SK-N-SH (cell line): ENCODE results near the gene TNFRSF21. TPM values are rescaled to one million over a fixed set of nuclear protein-coding genes. Genes with fewer than 3 reads are reported as not detected.

ENCODE experiments used
- CTCF ChIA-PET: fragments of 300-600, 350-600 bp; formaldehyde crosslinking; extraction: SDS; loops from one replicate; lab custom pipeline; 2021; lab: Yijun Ruan, JAX
- POLR2A ChIA-PET: fragments of 350-600 bp; sonication (Branson Sonifier 250); formaldehyde crosslinking; extraction: SDS; loops from one replicate; lab custom pipeline; 2020; ENCODE audit warnings: antibody characterized with exemption, inconsistent platforms; lab: Yijun Ruan, JAX
- DNase-seq: peaks from one replicate; pipeline ENCODE4 v3.0.0; 2012
- H2AFZ ChIP-seq: fragments of 200-600 bp; sonication (generic); 2 replicates; pipeline ENCODE4 v1.8.1; 2016; ENCODE audit warnings: antibody characterized with exemption, mild to moderate bottlenecking, low read depth
- H3F3A ChIP-seq: fragments of 200-600 bp; sonication (generic); replicated peaks from 2 replicates; pipeline ENCODE3; 2016; ENCODE audit warnings: antibody characterized with exemption, mild to moderate bottlenecking; ENCODE audit not compliant: insufficient read depth
- H3K27ac ChIP-seq, 2 experiments: fragments of 200-500 bp in 1 of 2; fragments of 200-600 bp in 1 of 2; sonication (Bioruptor generic) in 1 of 2; sonication (generic), shearing (Covaris generic) in 1 of 2; 2 replicates each; pipeline versions ENCODE4 v1.5.1 to v1.6.1; 2014 to 2016; ENCODE audit warnings: low read depth in 2 of 2, inconsistent platforms in 1 of 2, low read length in 1 of 2, mild to moderate bottlenecking in 1 of 2, mixed read lengths in 1 of 2
- H3K27me3 ChIP-seq: fragments of 200-600 bp; sonication (generic), shearing (Covaris generic); 2 replicates; pipeline ENCODE4 v1.6.1; 2016; ENCODE audit warnings: mixed run types; ENCODE audit not compliant: insufficient read depth
- H3K36me3 ChIP-seq, 2 experiments: fragments of 200-500 bp in 1 of 2; fragments of 200-600 bp in 1 of 2; sonication (Bioruptor generic) in 1 of 2; sonication (generic) in 1 of 2; replicated peaks in 1 of 2; 2 replicates each; pipeline versions ENCODE3 to v1.5.1; 2014 to 2016; ENCODE audit warnings: low read length in 1 of 2, mild to moderate bottlenecking in 1 of 2; ENCODE audit not compliant: insufficient read depth in 2 of 2, control insufficient read depth in 1 of 2
- H3K4me1 ChIP-seq, 2 experiments: fragments of 200-500 bp in 1 of 2; fragments of 200-600 bp in 1 of 2; sonication (Bioruptor generic) in 1 of 2; sonication (generic), shearing (Covaris generic) in 1 of 2; 2 replicates each; pipeline versions ENCODE4 v1.5.1 to v1.6.1; 2014 to 2016; ENCODE audit warnings: low read depth in 1 of 2, low read length in 1 of 2, mixed run types in 1 of 2; ENCODE audit not compliant: insufficient read depth in 2 of 2, control insufficient read depth in 1 of 2
- H3K4me2 ChIP-seq: fragments of 200-600 bp; sonication (generic), shearing (Covaris generic); 2 replicates; pipeline ENCODE4 v1.6.1; 2017; ENCODE audit warnings: mixed run types
- H3K4me3 ChIP-seq, 2 experiments: fragments of 200-500 bp in 1 of 2; fragments of 200-600 bp in 1 of 2; sonication (Bioruptor generic) in 1 of 2; sonication (generic), shearing (Covaris generic) in 1 of 2; 2 replicates each; pipeline versions ENCODE4 v1.5.1 to v1.8.1; 2014 to 2016; ENCODE audit warnings: low read depth in 2 of 2, inconsistent platforms in 1 of 2, low read length in 1 of 2, mild to moderate bottlenecking in 1 of 2, mixed read lengths in 1 of 2, moderate library complexity in 1 of 2
- H3K79me2 ChIP-seq: fragments of 200-600 bp; sonication (generic); 2 replicates; pipeline ENCODE4 v1.8.1; 2017; ENCODE audit warnings: mild to moderate bottlenecking; ENCODE audit not compliant: insufficient read depth
- H3K9ac ChIP-seq: fragments of 200-600 bp; sonication (generic); 2 replicates; pipeline ENCODE4 v1.6.1; 2017; ENCODE audit warnings: mixed run types
- H3K9me2 ChIP-seq: fragments of 200-600 bp; sonication (generic); 2 replicates; pipeline ENCODE4 v1.6.1; 2017; ENCODE audit warnings: mixed run types
- H3K9me3 ChIP-seq: fragments of 200-600 bp; sonication (generic); 2 replicates; pipeline ENCODE4 v1.6.1; 2017; ENCODE audit warnings: mixed run types, mild to moderate bottlenecking, moderate library complexity
- H4K20me1 ChIP-seq: fragments of 200-600 bp; sonication (generic); 2 replicates; pipeline ENCODE4 v1.6.1; 2017; ENCODE audit warnings: mild to moderate bottlenecking, mixed run types; ENCODE audit not compliant: insufficient read depth
- CHD2 ChIP-seq: fragments of 150-350 bp; IDR thresholded peaks from 2 replicates; pipeline ENCODE4 v1.6.1; 2018; ENCODE audit warnings: low read length; ENCODE audit not compliant: partially characterized antibody
- ELF1 ChIP-seq: IDR thresholded peaks from 2 replicates; pipeline ENCODE4 v1.4.0; 2012
- EP300 ChIP-seq, 2 experiments: IDR thresholded peaks; 2 replicates each; pipeline versions ENCODE4 v1.4.0 to v1.6.1; 2012; ENCODE audit warnings: borderline replicate concordance in 1 of 2, low read depth in 1 of 2, low read length in 1 of 2
- EZH2phosphoT487 ChIP-seq: fragments of 200-600 bp; sonication (generic); IDR thresholded peaks from 2 replicates; pipeline ENCODE4 v1.6.1; 2017; ENCODE audit warnings: low read depth, mixed run types, mild to moderate bottlenecking, antibody characterized with exemption, moderate library complexity, borderline replicate concordance
- FOXJ3 ChIP-seq: sonication (generic); formaldehyde crosslinking; IDR thresholded peaks from 2 replicates; pipeline ENCODE4 v1.5.1; 2020; ENCODE audit warnings: mild to moderate bottlenecking, missing genetic modification reagents
- GABPA ChIP-seq: IDR thresholded peaks from 2 replicates; pipeline ENCODE4 v1.4.0; 2012; ENCODE audit warnings: low read depth, mild to moderate bottlenecking
- GATA2 ChIP-seq: sonication (generic); formaldehyde crosslinking; IDR thresholded peaks from 2 replicates; pipeline ENCODE4 v1.5.0; 2020; ENCODE audit warnings: mild to moderate bottlenecking, missing genetic modification reagents
- JUND ChIP-seq: IDR thresholded peaks from 2 replicates; pipeline ENCODE4 v1.4.0; 2012
- MEF2A ChIP-seq: IDR thresholded peaks from 2 replicates; pipeline ENCODE4 v1.4.0; 2012; ENCODE audit warnings: low read depth, borderline replicate concordance
- MXI1 ChIP-seq: IDR thresholded peaks from 2 replicates; pipeline ENCODE4 v1.6.1; 2012; ENCODE audit warnings: mild to moderate bottlenecking, low read depth, low read length, improper control_type of control experiment
- RAD21 ChIP-seq: IDR thresholded peaks from 2 replicates; pipeline ENCODE4 v1.6.1; 2012; ENCODE audit warnings: mild to moderate bottlenecking, low read length
- RCOR1 ChIP-seq: fragments of 150-350 bp; IDR thresholded peaks from 2 replicates; pipeline ENCODE4 v1.6.1; 2017; ENCODE audit warnings: antibody characterized with exemption, low read length
- REST ChIP-seq: IDR thresholded peaks from 2 replicates; pipeline ENCODE4 v1.6.1; 2012; ENCODE audit warnings: mild to moderate bottlenecking, low read depth, low read length, moderate library complexity
- SIN3A ChIP-seq: IDR thresholded peaks from 2 replicates; pipeline ENCODE4 v1.6.1; 2012; ENCODE audit warnings: low read depth, mild to moderate bottlenecking, low read length, moderate library complexity, borderline replicate concordance
- SMC3 ChIP-seq: IDR thresholded peaks from 2 replicates; pipeline ENCODE4 v1.6.1; 2012; ENCODE audit warnings: low read depth, low read length, improper control_type of control experiment
- YY1 ChIP-seq: IDR thresholded peaks from 2 replicates; pipeline ENCODE4 v1.4.0; 2012; ENCODE audit warnings: low read depth, mild to moderate bottlenecking
- WGBS: methylation state at CpG from one replicate; pipeline ENCODE4 v1.1.6; 2017; ENCODE audit warnings: low lambda C conversion rate; 5-methylcytosine and 5-hydroxymethylcytosine counted together
- polyA plus RNA-seq, 3 experiments: library from polyadenylated mRNA; depleted of rRNA; stranded (reverse); fragments of >200 nt; gene quantifications; 2 replicates each; pipeline ENCODE4 v1.2.3, GENCODE V29; 2012
- TF ChIP-seq, protein P1 (sequence below): IDR thresholded peaks from 2 replicates; pipeline ENCODE4 v1.4.0; 2012; ENCODE audit warnings: low read depth, borderline replicate concordance
- TF ChIP-seq, protein P2 (sequence below): fragments of 150-350 bp; IDR thresholded peaks from 2 replicates; pipeline ENCODE4 v1.6.1; 2016; ENCODE audit warnings: mild to moderate bottlenecking, low read depth, low read length
- TF ChIP-seq, protein P3 (sequence below): fragments of 200-600 bp; sonication (generic); IDR thresholded peaks from 2 replicates; pipeline ENCODE4 v1.6.1; 2017; ENCODE audit warnings: antibody characterized with exemption, mild to moderate bottlenecking, moderate library complexity

The TNFRSF21 gene
- polyA plus RNA-seq, 1 of the 3 experiments (the other 2 are of a cell fraction) = 9.2 TPM

GRCh38 chr6:47207261-47207660 lies 102.4 kb downstream of the TNFRSF21 start:
- CTCF ChIA-PET = no interaction called here
- Histone ChIP-seq H3K9ac (no peak overlapping the region), H3K27ac (no peak overlapping the region), H3K4me2 (no peak overlapping the region), H3F3A (no peaks in the 10 kb centered on the region), H2AFZ (no peak overlapping the region), H3K4me1 (no peaks in the 10 kb centered on the region; a peak in 1 of 4 replicates)
- WGBS = 42% methylated on average over 2 of the region's 2 CpGs
- POLR2A ChIA-PET = no interaction called here
- TF ChIP-seq ELF1 (no peak), MXI1 (no peak), RAD21 (no peak), REST (no peak), RCOR1 (no peak), CHD2 (no peak), GATA2 (CRISPR knock-in tag) (no peak)
- TF ChIP-seq, protein P1, sequence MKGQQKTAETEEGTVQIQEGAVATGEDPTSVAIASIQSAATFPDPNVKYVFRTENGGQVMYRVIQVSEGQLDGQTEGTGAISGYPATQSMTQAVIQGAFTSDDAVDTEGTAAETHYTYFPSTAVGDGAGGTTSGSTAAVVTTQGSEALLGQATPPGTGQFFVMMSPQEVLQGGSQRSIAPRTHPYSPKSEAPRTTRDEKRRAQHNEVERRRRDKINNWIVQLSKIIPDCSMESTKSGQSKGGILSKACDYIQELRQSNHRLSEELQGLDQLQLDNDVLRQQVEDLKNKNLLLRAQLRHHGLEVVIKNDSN = no peak
- TF ChIP-seq, all 33 proteins: peak for 0
- no peak overlapping the region for H3K4me3 ChIP-seq
- H4K20me1 ChIP-seq = no peaks in the 10 kb centered on the region
- H3K27me3 ChIP-seq = no peaks in the 10 kb centered on the region
- no peaks in the 10 kb centered on the region for H3K9me3 ChIP-seq
- no peaks in the 10 kb centered on the region for H3K36me3 ChIP-seq
- no peaks in the 10 kb centered on the region for H3K79me2 ChIP-seq
- DNase-seq = no peak
- H3K9me2 ChIP-seq = no peaks in the 10 kb centered on the region

GRCh38 chr6:47206626-47207025 lies 103.1 kb downstream of the TNFRSF21 start:
- Histone ChIP-seq H3K79me2 (no peaks in the 10 kb centered on the region), H3K9me3 (no peaks in the 10 kb centered on the region), H3K9ac (no peak overlapping the region), H3K27me3 (no peaks in the 10 kb centered on the region), H3K9me2 (no peaks in the 10 kb centered on the region), H4K20me1 (no peaks in the 10 kb centered on the region), H3K4me3 (no peak overlapping the region), H2AFZ (no peak overlapping the region), H3F3A (no peaks in the 10 kb centered on the region), H3K4me2 (no peak overlapping the region), H3K36me3 (no peaks in the 10 kb centered on the region), H3K4me1 (no peaks in the 10 kb centered on the region; a peak in 1 of 4 replicates), H3K27ac (no peak overlapping the region)
- ChIA-PET POLR2A (no interaction called here), CTCF (no interaction called here)
- TF ChIP-seq YY1 = no peak
- no peak for TF ChIP-seq MEF2A
- TF ChIP-seq, protein P1 = no peak
- TF ChIP-seq EP300 (IDR thresholded peaks at IDR 0.05; ENCODE audit: borderline replicate concordance in 1 of 2, low read depth in 1 of 2, low read length in 1 of 2) = no peak
- no peak for TF ChIP-seq JUND
- no peak for TF ChIP-seq RCOR1
- TF ChIP-seq SMC3 = no peak
- TF ChIP-seq, protein P2, sequence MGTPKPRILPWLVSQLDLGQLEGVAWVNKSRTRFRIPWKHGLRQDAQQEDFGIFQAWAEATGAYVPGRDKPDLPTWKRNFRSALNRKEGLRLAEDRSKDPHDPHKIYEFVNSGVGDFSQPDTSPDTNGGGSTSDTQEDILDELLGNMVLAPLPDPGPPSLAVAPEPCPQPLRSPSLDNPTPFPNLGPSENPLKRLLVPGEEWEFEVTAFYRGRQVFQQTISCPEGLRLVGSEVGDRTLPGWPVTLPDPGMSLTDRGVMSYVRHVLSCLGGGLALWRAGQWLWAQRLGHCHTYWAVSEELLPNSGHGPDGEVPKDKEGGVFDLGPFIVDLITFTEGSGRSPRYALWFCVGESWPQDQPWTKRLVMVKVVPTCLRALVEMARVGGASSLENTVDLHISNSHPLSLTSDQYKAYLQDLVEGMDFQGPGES = no peak
- no peak for TF ChIP-seq GABPA
- no peak for TF ChIP-seq EZH2phosphoT487
- no peak for TF ChIP-seq SIN3A
- TF ChIP-seq, protein P3, sequence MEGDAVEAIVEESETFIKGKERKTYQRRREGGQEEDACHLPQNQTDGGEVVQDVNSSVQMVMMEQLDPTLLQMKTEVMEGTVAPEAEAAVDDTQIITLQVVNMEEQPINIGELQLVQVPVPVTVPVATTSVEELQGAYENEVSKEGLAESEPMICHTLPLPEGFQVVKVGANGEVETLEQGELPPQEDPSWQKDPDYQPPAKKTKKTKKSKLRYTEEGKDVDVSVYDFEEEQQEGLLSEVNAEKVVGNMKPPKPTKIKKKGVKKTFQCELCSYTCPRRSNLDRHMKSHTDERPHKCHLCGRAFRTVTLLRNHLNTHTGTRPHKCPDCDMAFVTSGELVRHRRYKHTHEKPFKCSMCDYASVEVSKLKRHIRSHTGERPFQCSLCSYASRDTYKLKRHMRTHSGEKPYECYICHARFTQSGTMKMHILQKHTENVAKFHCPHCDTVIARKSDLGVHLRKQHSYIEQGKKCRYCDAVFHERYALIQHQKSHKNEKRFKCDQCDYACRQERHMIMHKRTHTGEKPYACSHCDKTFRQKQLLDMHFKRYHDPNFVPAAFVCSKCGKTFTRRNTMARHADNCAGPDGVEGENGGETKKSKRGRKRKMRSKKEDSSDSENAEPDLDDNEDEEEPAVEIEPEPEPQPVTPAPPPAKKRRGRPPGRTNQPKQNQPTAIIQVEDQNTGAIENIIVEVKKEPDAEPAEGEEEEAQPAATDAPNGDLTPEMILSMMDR = no peak
- no peak for TF ChIP-seq FOXJ3
- no peak for DNase-seq
